Hepatocyte (in vitro differentiated cells): ENCODE results near the gene ZNF804B.

ENCODE experiments used
- EZH2 ChIP-seq: fragments of 200-600 bp; sonication (generic); IDR thresholded peaks from 2 replicates; pipeline ENCODE4 v1.6.1; 2016; ENCODE audit warnings: antibody characterized with exemption, mild to moderate bottlenecking, borderline replicate concordance
- EZH2phosphoT487 ChIP-seq: fragments of 200-600 bp; sonication (generic); IDR thresholded peaks from one replicate; pipeline ENCODE4 v1.6.1; 2018; ENCODE audit warnings: antibody characterized with exemption, mild to moderate bottlenecking, low read depth, moderate library complexity; ENCODE audit not compliant: unreplicated experiment, severe bottlenecking
- TF ChIP-seq, protein P1 (sequence below): fragments of 200-600 bp; sonication (generic); IDR thresholded peaks from 2 replicates; pipeline ENCODE4 v1.5.1; 2016; ENCODE audit warnings: antibody characterized with exemption, mild to moderate bottlenecking; ENCODE audit not compliant: poor library complexity

DNA sequence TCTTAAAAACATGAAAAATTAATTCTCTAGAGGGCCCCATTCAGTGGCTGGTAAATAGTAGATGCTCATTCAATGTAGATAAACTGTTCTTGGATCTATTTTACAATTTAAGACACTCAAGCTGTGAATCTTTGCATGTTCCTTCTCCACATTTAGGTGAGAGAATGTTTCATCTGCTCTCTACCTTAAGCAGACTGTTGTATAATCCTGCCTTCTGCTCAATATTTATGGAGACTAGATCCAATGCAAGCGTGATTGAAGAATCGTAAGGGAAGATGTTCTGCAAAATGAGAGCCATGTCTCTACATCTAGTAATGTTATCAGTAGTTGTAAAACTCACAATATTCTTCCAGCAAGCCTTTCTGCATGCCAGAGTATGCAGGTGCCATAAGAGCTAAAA lies 151.0 kb downstream of the ZNF804B start:
- TF ChIP-seq, protein P1, sequence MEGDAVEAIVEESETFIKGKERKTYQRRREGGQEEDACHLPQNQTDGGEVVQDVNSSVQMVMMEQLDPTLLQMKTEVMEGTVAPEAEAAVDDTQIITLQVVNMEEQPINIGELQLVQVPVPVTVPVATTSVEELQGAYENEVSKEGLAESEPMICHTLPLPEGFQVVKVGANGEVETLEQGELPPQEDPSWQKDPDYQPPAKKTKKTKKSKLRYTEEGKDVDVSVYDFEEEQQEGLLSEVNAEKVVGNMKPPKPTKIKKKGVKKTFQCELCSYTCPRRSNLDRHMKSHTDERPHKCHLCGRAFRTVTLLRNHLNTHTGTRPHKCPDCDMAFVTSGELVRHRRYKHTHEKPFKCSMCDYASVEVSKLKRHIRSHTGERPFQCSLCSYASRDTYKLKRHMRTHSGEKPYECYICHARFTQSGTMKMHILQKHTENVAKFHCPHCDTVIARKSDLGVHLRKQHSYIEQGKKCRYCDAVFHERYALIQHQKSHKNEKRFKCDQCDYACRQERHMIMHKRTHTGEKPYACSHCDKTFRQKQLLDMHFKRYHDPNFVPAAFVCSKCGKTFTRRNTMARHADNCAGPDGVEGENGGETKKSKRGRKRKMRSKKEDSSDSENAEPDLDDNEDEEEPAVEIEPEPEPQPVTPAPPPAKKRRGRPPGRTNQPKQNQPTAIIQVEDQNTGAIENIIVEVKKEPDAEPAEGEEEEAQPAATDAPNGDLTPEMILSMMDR = no peak
- TF ChIP-seq EZH2 (no peak), EZH2phosphoT487 (no peak)
